C4-2B (cell line): ENCODE measurements around the gene GPR31.

Experiments used
- CTCF ChIP-seq: fragments of 450-650 bp; conservative IDR thresholded peaks from 2 replicates; pipeline ENCODE4 v1.5.1; 2017; ENCODE audit warnings: mild to moderate bottlenecking
- ZFX ChIP-seq: fragments of 450-650 bp; IDR thresholded peaks from 2 replicates; pipeline ENCODE4 v1.6.1; 2017

GRCh38 chr6:167163476-167164011 lies 5.8 kb upstream of the GPR31 start:
- no peak for TF ChIP-seq CTCF
- TF ChIP-seq ZFX = no peak
